Left renal pelvis (tissue), 4 donors: ENCODE measurements around the gene ODAD3. TPM values are rescaled to one million over a fixed set of nuclear protein-coding genes. Genes with fewer than 3 reads are reported as not detected.
"Not testable (repeated sequence)": the region's sequence is repeated elsewhere in the genome, so short reads cannot be mapped to it uniquely, and the experiment has no call there.

Source experiments
- DNase-seq, 4 donors: peaks; one replicate each; pipeline ENCODE4 v3.0.0-alpha.2; 2013; ENCODE audit warnings: low read depth in 4 of 4, low spot score in 3 of 4
- polyA plus RNA-seq, 4 donors: library from polyadenylated mRNA; unstranded; fragments of 120-200 nt; gene quantifications; one replicate each; pipeline ENCODE4 v1.2.1, GENCODE V29; 2013; ENCODE audit not compliant: insufficient read length in 4 of 4

ODAD3 gene
- polyA plus RNA-seq, 4 donors, result 0.56 to 2.6 (median 1.5) TPM

- no peak for DNase-seq
Measured at GRCh38 chr19:11445141-11445540, 10.2 kb upstream of the ODAD3 start.

GRCh38 chr19:11444059-11444458 is 9.1 kb upstream of the ODAD3 start:
- DNase-seq, result no peak

- DNase-seq, result no peak
Measured at GRCh38 chr19:11437955-11438354, 3.0 kb upstream of the ODAD3 start.

GRCh38 chr19:11435833-11436313 is 952 bp upstream of the ODAD3 start:
- DNase-seq, result no peak

GRCh38 chr19:11434703-11435056 is 241 bp downstream of the ODAD3 start:
- no peak for DNase-seq

- DNase-seq, result not testable (repeated sequence)
Measured at GRCh38 chr19:11433526-11433925, 1.4 kb downstream of the ODAD3 start.

- no peak for DNase-seq
Measured at GRCh38 chr19:11426656-11427055, 8.3 kb downstream of the ODAD3 start.

- DNase-seq, result no peak
Measured at GRCh38 chr19:11425719-11426457, 9.0 kb downstream of the ODAD3 start.

- no peak for DNase-seq
Measured at GRCh38 chr19:11423791-11424181, 11.1 kb downstream of the ODAD3 start.

- DNase-seq, result no peak
Measured at GRCh38 chr19:11423164-11423790, 11.6 kb downstream of the ODAD3 start.

GRCh38 chr19:11422163-11423065 is 12.5 kb downstream of the ODAD3 start:
- no peak for DNase-seq

- no peak for DNase-seq
Measured at GRCh38 chr19:11421371-11422098, 13.4 kb downstream of the ODAD3 start.

- no peak for DNase-seq
Measured at GRCh38 chr19:11420429-11421370, 14.2 kb downstream of the ODAD3 start.

- DNase-seq, result no peak
Measured at GRCh38 chr19:11418549-11419506, 16.1 kb downstream of the ODAD3 start, which contains the start of gene RGL3. TSS of gene RGL3 (minus strand) at chr19:11419314. CDS start at chr19:11419278, 36 bp downstream.

- no peak for DNase-seq
Measured at GRCh38 chr19:11418094-11418548, 16.8 kb downstream of the ODAD3 start.

- DNase-seq, result no peak
Measured at GRCh38 chr19:11416346-11417052, 18.4 kb downstream of the ODAD3 start.

- DNase-seq, result no peak
Measured at GRCh38 chr19:11414544-11414943, 20.4 kb downstream of the ODAD3 start.
